Activated naive CD4-positive, alpha-beta T cell treated with anti-CD3 and anti-CD28 coated beads, Interleukin-2, amount 10 ng/mL, durations not matched to agents 7 days and 5 days (primary cell): ENCODE results near the gene CTU2.

Experiments
- CTCF ChIA-PET: fragments of 350-600 bp; sonication (Branson Sonifier 250); formaldehyde crosslinking; loops from one replicate; lab custom pipeline; 2021; ENCODE audit warnings: antibody characterized with exemption; lab: Charles Lee
- DNase-seq: peaks from one replicate; pipeline ENCODE4 v3.0.0-alpha.2; 2020
- H3K27ac Mint-ChIP-seq: one replicate; pipeline ENCODE4 v1.8.0; 2021; ENCODE audit warnings: mild to moderate bottlenecking, moderate library complexity, mixed read lengths
- H3K27me3 Mint-ChIP-seq: one replicate; pipeline ENCODE4 v1.8.0; 2021; ENCODE audit warnings: mild to moderate bottlenecking, mixed read lengths
- H3K36me3 Mint-ChIP-seq: one replicate; pipeline ENCODE4 v1.8.0; 2021; ENCODE audit warnings: mixed read lengths
- H3K4me1 Mint-ChIP-seq: one replicate; pipeline ENCODE4 v1.8.0; 2021; ENCODE audit warnings: mixed read lengths
- H3K4me3 Mint-ChIP-seq: one replicate; pipeline ENCODE4 v1.8.0; 2021; ENCODE audit warnings: mild to moderate bottlenecking, moderate library complexity, mixed read lengths
- H3K9me3 Mint-ChIP-seq: one replicate; pipeline ENCODE4 v1.8.0; 2021; ENCODE audit warnings: mixed read lengths

Gene CTU2

GRCh38 chr16:88750854-88751253, 44.6 kb downstream of the CTU2 start:
- Mint-ChIP-seq H3K9me3 (no peaks in the 10 kb centered on the region), H3K27me3 (no peaks in the 10 kb centered on the region), H3K4me1 (peaks cover 20% of the 10 kb centered on the region), H3K4me3 (no peak overlapping the region), H3K27ac (no peak overlapping the region), H3K36me3 (peaks cover 7% of the 10 kb centered on the region)
- CTCF ChIA-PET, result no interaction called here
- DNase-seq, result no peak

- Mint-ChIP-seq H3K9me3 (no peaks in the 10 kb centered on the region), H3K4me1 (peaks cover 9% of the 10 kb centered on the region), H3K27me3 (no peaks in the 10 kb centered on the region), H3K27ac (no peak overlapping the region), H3K36me3 (peaks cover 7% of the 10 kb centered on the region), H3K4me3 (no peak overlapping the region)
- no peak for DNase-seq
- CTCF ChIA-PET, result no interaction called here
Measured at GRCh38 chr16:88752386-88753002, 46.2 kb downstream of the CTU2 start.

- peaks cover 7% of the 10 kb centered on the region for H3K4me1 Mint-ChIP-seq
- H3K27me3 Mint-ChIP-seq, result no peaks in the 10 kb centered on the region
- no peak overlapping the region for H3K27ac Mint-ChIP-seq
- no peak for DNase-seq
- H3K36me3 Mint-ChIP-seq, result peaks cover 7% of the 10 kb centered on the region
- H3K9me3 Mint-ChIP-seq, result no peaks in the 10 kb centered on the region
- H3K4me3 Mint-ChIP-seq, result no peak overlapping the region
- CTCF ChIA-PET, result interaction anchor here (1.1 to 1.7 kb wide), 2 partner anchors 10 to 13 kb away, joined by 4 to 5 read pairs; no protein-coding TSS in a partner anchor
Measured at GRCh38 chr16:88753191-88753590, 46.9 kb downstream of the CTU2 start.

GRCh38 chr16:88753602-88754001, 47.3 kb downstream of the CTU2 start:
- Mint-ChIP-seq H3K4me3 (no peak overlapping the region), H3K27me3 (no peaks in the 10 kb centered on the region), H3K4me1 (peaks cover 11% of the 10 kb centered on the region), H3K36me3 (peaks cover 8% of the 10 kb centered on the region), H3K9me3 (no peaks in the 10 kb centered on the region), H3K27ac (no peak overlapping the region)
- CTCF ChIA-PET, result interaction anchor here (1.1 to 1.7 kb wide), 3 partner anchors 10 to 16 kb away, joined by 4 to 7 read pairs (median 5); no protein-coding TSS in a partner anchor
- DNase-seq, result no peak

- H3K27me3 Mint-ChIP-seq, result no peaks in the 10 kb centered on the region
- no peaks in the 10 kb centered on the region for H3K9me3 Mint-ChIP-seq
- CTCF ChIA-PET, result interaction anchor here (1.1 to 1.7 kb wide), 3 partner anchors 11 to 17 kb away, joined by 4 to 7 read pairs (median 5); no protein-coding TSS in a partner anchor
- no peak overlapping the region for H3K4me3 Mint-ChIP-seq
- DNase-seq, result no peak
- peaks cover 18% of the 10 kb centered on the region for H3K4me1 Mint-ChIP-seq
- H3K27ac Mint-ChIP-seq, result no peak overlapping the region
- peaks cover 12% of the 10 kb centered on the region for H3K36me3 Mint-ChIP-seq
Measured at GRCh38 chr16:88754109-88754911, 48.0 kb downstream of the CTU2 start.

GRCh38 chr16:88754912-88755744, 48.8 kb downstream of the CTU2 start:
- H3K9me3 Mint-ChIP-seq, result no peaks in the 10 kb centered on the region
- CTCF ChIA-PET, result interaction anchor here (1.3 to 1.7 kb wide), 3 partner anchors 12 to 27 kb away, joined by 3 to 7 read pairs (median 5); no protein-coding TSS in a partner anchor
- peaks cover 23% of the 10 kb centered on the region for H3K4me1 Mint-ChIP-seq
- peaks cover 12% of the 10 kb centered on the region for H3K36me3 Mint-ChIP-seq
- H3K27me3 Mint-ChIP-seq, result no peaks in the 10 kb centered on the region
- DNase-seq, result no peak
- no peak overlapping the region for H3K4me3 Mint-ChIP-seq
- no peak overlapping the region for H3K27ac Mint-ChIP-seq

GRCh38 chr16:88755745-88756443, 49.6 kb downstream of the CTU2 start:
- Mint-ChIP-seq H3K36me3 (peaks cover 12% of the 10 kb centered on the region), H3K27ac (no peak overlapping the region), H3K27me3 (no peaks in the 10 kb centered on the region), H3K4me1 (peaks cover 27% of the 10 kb centered on the region), H3K9me3 (no peaks in the 10 kb centered on the region), H3K4me3 (no peak overlapping the region)
- CTCF ChIA-PET, result interaction anchor here (1.3 kb wide), 1 partner anchor 26 kb away, joined by 3 read pairs; no protein-coding TSS in a partner anchor
- no peak for DNase-seq

- Mint-ChIP-seq H3K36me3 (peaks cover 9% of the 10 kb centered on the region), H3K4me3 (no peak overlapping the region), H3K27me3 (no peaks in the 10 kb centered on the region), H3K4me1 (peaks cover 30% of the 10 kb centered on the region), H3K9me3 (no peaks in the 10 kb centered on the region), H3K27ac (no peak overlapping the region)
- CTCF ChIA-PET, result interaction anchor here (0.5 to 3.3 kb wide), 3 partner anchors 13 to 99 kb away, joined by 3 to 14 read pairs (median 3); no protein-coding TSS in a partner anchor
- no peak for DNase-seq
Measured at GRCh38 chr16:88758227-88758943, 52.1 kb downstream of the CTU2 start.

GRCh38 chr16:88758944-88759244, 52.6 kb downstream of the CTU2 start:
- H3K27me3 Mint-ChIP-seq, result no peaks in the 10 kb centered on the region
- CTCF ChIA-PET, result interaction anchor here (0.5 to 3.3 kb wide), 3 partner anchors 14 to 99 kb away, joined by 3 to 14 read pairs (median 3); no protein-coding TSS in a partner anchor
- H3K9me3 Mint-ChIP-seq, result no peaks in the 10 kb centered on the region
- peaks cover 12% of the 10 kb centered on the region for H3K36me3 Mint-ChIP-seq
- no peak overlapping the region for H3K4me3 Mint-ChIP-seq
- H3K4me1 Mint-ChIP-seq, result peaks cover 29% of the 10 kb centered on the region
- DNase-seq, result no peak
- H3K27ac Mint-ChIP-seq, result no peak overlapping the region

- CTCF ChIA-PET, result interaction anchor here (0.7 to 3.3 kb wide), 3 partner anchors 21 to 98 kb away, joined by 3 to 14 read pairs (median 3); no protein-coding TSS in a partner anchor
- H3K36me3 Mint-ChIP-seq, result peaks cover 13% of the 10 kb centered on the region
- peaks cover 29% of the 10 kb centered on the region for H3K4me1 Mint-ChIP-seq
- H3K4me3 Mint-ChIP-seq, result no peak overlapping the region
- peak overlapping the region; percentile 85 for H3K27ac Mint-ChIP-seq
- peak; percentile 68 for DNase-seq
- H3K27me3 Mint-ChIP-seq, result no peaks in the 10 kb centered on the region
- no peaks in the 10 kb centered on the region for H3K9me3 Mint-ChIP-seq
Measured at GRCh38 chr16:88759245-88759975, 53.1 kb downstream of the CTU2 start.

GRCh38 chr16:88759976-88760350, 53.7 kb downstream of the CTU2 start:
- DNase-seq, result no peak
- CTCF ChIA-PET, result interaction anchor here (1.1 kb wide), 1 partner anchor 22 kb away, joined by 3 read pairs; no protein-coding TSS in a partner anchor
- H3K36me3 Mint-ChIP-seq, result peaks cover 13% of the 10 kb centered on the region
- H3K27me3 Mint-ChIP-seq, result no peaks in the 10 kb centered on the region
- no peaks in the 10 kb centered on the region for H3K9me3 Mint-ChIP-seq
- H3K27ac Mint-ChIP-seq, result no peak overlapping the region
- no peak overlapping the region for H3K4me3 Mint-ChIP-seq
- H3K4me1 Mint-ChIP-seq, result peaks cover 29% of the 10 kb centered on the region

GRCh38 chr16:88760424-88761142, 54.3 kb downstream of the CTU2 start:
- no peak overlapping the region for H3K27ac Mint-ChIP-seq
- H3K27me3 Mint-ChIP-seq, result no peaks in the 10 kb centered on the region
- CTCF ChIA-PET, result interaction anchor here (1.1 kb wide), 1 partner anchor 21 kb away, joined by 3 read pairs; no protein-coding TSS in a partner anchor
- peaks cover 13% of the 10 kb centered on the region for H3K36me3 Mint-ChIP-seq
- DNase-seq, result no peak
- H3K4me1 Mint-ChIP-seq, result peaks cover 27% of the 10 kb centered on the region
- H3K9me3 Mint-ChIP-seq, result no peaks in the 10 kb centered on the region
- no peak overlapping the region for H3K4me3 Mint-ChIP-seq
